ENCODE results near the gene COP1.

Gene COP1

DNA sequence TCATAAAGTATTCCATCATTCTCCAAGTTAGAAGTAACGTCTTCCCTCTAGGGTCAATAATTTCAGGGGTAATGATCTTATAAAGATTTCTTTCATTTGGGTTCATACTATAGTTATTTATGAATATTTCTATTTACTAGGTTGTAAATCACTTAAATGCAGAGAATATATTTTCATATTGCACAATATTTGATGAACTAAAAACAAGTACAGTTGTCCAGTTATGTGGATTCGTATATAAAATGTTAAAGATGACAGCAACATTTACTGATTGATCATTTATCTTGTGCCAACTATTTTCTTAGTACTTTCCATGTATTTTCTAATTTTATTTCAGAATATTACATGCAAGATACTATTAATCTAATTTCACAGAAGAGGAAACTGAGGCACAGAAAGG lies 243.3 kb downstream of the COP1 start:
- no peak for DNase-seq (ENCODE audit: low read depth)

GRCh38 chr1:175960169-175960568 lies 246.9 kb downstream of the COP1 start:
- DNase-seq (ENCODE audit: low read depth), result no peak

DNA sequence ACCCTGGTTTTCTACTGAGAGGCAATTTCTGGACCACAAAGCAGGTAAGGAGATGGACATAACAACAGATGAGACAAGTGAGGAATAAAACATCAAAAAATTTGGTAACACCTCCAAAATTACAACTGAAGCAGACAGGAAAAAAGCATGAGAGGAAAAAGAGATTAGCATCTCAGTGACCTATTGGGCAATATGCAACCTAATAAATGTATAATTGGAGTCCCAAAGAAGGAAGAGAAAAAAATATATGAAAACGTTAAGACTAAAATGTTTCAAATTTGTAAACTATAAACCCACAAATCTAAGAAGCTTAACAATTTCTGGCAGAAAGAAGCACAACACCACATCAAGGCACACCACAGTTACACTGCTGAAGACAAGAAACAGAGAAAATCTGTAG lies 255.5 kb downstream of the COP1 start:
- DNase-seq (ENCODE audit: low read depth), result no peak

DNA sequence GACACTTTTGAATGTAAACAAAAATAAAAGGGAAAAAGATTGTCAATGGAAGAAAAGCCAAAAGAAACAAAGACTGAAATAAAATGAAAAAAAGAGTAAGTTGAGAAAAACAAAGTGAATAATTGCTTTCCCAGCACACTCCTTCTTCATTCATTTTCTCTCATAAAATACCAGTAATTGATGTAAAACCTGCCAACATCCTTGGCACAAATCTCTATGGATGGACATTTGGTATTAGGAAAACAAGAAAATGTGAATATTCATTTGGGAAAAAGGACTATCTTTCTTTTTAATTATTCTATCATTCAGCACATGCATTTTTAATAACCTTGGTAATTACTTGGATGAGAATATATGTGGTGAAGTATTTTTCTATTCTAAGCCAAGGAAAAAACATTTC lies 259.3 kb downstream of the COP1 start:
- DNase-seq (ENCODE audit: low read depth), result no peak

DNA sequence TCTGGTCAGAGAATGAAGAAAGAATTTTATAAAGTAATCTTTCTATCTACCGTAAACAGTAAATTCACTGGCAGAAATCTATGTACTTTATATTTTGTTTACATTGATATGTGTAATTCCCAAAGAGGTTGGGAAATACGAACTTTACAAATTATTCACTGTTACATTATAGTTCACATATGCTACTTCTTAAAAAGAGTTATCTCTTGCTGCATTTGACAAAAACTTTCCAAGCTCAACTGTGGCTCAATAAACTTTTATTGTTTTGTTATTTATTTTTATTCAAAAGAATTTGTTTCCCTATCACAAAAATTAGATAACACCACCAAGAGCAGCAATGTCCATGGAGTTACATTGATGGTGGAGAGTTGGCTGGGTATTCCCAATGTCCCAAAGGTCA lies 262.5 kb downstream of the COP1 start:
- DNase-seq (ENCODE audit: low read depth), result no peak

DNA sequence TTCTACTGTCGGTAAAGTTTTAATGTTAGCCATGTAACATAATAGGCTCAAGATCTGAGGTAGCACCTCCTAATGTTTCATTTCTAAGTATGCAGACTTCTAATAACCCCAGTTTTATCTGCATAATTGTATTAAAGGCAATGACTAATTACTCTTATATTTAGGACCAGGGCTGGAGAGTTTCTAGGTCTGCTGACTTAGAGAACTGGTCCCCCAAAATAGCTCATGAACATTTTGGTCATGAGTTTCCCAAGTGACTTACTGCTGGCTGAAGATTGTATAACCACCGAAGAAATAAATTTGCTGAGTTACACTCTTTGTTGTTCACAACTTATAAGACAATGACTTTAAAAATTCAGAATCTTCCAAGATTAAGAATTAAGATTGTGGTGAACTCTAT lies 265.9 kb downstream of the COP1 start:
- no peak for DNase-seq (ENCODE audit: low read depth)

DNA sequence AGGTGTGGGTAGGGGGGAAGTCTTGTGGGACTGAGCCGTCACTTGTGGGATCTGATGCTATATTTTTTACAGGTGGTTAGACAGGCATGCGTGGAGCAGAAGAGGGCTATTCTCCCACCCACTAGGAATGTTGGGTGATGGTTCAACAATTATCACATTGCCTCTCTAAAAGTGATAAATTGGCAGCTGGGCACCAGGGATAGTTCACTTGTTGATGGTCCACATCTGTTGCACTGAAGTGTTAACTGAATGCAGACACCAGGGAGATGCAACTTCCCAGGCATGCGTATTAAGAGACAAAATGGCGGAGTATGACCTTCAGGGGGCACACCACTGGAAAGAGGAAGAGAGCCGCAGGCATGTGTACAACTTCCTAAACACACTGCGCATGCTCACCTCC lies 270.4 kb downstream of the COP1 start:
- no peak for DNase-seq (ENCODE audit: low read depth)

GRCh38 chr1:175935566-175936115 lies 271.4 kb downstream of the COP1 start:
- DNase-seq (ENCODE audit: low read depth), result no peak

- no peak for DNase-seq (ENCODE audit: low read depth)
Observed at GRCh38 chr1:175935166-175935565, 271.9 kb downstream of the COP1 start.

GRCh38 chr1:175933801-175934200 lies 273.3 kb downstream of the COP1 start:
- no peak for DNase-seq (ENCODE audit: low read depth)

GRCh38 chr1:175927944-175928343 lies 279.1 kb downstream of the COP1 start:
- DNase-seq (ENCODE audit: low read depth), result no peak

- DNase-seq (ENCODE audit: low read depth), result no peak
Observed at GRCh38 chr1:175922254-175922881, 284.7 kb downstream of the COP1 start.

DNA sequence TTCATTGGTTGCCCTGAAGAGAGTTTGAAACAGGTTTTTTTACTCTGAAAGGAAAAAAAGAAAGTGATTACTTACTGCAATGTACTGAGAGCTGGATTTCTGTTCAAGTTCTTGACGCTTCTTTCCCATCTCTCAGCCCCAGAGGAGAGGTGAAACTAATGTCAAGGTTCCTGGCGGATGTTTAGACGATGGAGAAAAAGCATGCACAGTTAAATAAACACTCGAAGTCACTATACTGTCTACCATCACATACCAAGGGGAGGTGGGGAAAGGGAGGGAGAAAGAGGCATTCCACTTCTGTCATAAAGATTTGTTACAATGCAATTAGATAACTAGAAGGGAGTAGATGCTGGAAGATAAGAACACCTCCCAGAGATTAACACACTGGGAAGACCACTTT lies 286.7 kb downstream of the COP1 start:
- no peak for DNase-seq (ENCODE audit: low read depth)

DNA sequence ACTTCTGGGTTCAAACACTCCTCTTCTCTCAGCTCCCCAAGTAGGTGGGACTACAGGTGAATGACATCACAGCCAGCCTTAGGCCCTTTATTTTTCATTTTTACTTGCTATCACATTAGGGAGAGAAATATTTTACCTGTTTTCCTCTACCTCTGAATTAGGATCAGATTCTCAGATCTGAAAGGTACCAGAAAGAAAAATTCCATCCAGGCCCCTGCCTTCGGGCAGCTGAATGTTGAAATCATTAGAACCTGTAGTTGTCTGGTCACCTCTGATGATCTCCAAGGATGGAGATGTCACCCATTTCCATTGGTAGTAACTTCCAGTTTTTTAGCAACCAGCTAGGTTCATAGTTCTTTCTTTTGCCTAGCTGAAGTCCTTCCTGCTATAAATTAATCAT lies 288.1 kb downstream of the COP1 start:
- no peak for DNase-seq (ENCODE audit: low read depth)

GRCh38 chr1:175918364-175918801 lies 288.7 kb downstream of the COP1 start:
- DNase-seq (ENCODE audit: low read depth), result no peak

- no peak for DNase-seq (ENCODE audit: low read depth)
Observed at GRCh38 chr1:175914115-175914514, 293.0 kb downstream of the COP1 start.

DNA sequence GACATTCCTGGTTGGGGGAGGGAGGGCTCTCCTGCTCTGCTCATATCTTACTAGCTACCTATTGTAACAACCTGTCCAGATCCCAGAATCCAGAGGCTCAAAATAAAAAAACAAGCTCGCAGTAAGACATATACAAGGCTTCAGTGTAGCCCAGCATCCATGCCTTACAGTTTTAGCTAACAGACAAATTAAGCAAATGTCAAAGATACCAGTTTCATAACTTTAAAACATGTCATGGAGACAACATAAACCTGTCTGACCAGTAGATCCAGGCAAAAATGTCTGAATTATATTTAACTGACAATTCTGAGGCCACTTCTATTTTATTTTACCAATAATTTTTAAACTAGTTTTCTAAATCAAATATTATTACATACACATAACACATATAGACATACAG lies 295.9 kb downstream of the COP1 start:
- DNase-seq (ENCODE audit: low read depth), result no peak

GRCh38 chr1:175906370-175906769 lies 300.7 kb downstream of the COP1 start:
- DNase-seq (ENCODE audit: low read depth), result no peak

- no peak for DNase-seq (ENCODE audit: low read depth)
Observed at GRCh38 chr1:175904808-175905207, 302.3 kb downstream of the COP1 start.

DNA sequence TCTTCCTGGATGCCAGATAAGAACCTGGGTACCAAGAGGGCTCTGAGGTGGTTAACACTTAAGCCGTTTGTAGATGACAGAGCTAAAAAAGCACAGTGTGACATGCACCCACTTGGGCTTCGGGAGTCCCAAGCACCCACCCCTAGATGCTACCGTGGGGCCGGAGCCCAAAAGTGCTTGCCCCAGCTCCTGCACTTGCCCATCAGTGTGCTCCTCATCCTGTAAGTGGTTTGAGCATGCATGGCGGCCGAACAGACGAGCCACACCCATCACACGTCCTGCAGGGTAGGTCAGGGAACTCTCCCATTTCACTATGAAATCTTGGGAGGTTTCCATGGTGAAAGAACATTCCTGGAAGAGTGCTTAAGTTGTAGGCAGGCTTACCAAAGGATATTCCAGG lies 304.8 kb downstream of the COP1 start:
- no peak for DNase-seq (ENCODE audit: low read depth)

DNA sequence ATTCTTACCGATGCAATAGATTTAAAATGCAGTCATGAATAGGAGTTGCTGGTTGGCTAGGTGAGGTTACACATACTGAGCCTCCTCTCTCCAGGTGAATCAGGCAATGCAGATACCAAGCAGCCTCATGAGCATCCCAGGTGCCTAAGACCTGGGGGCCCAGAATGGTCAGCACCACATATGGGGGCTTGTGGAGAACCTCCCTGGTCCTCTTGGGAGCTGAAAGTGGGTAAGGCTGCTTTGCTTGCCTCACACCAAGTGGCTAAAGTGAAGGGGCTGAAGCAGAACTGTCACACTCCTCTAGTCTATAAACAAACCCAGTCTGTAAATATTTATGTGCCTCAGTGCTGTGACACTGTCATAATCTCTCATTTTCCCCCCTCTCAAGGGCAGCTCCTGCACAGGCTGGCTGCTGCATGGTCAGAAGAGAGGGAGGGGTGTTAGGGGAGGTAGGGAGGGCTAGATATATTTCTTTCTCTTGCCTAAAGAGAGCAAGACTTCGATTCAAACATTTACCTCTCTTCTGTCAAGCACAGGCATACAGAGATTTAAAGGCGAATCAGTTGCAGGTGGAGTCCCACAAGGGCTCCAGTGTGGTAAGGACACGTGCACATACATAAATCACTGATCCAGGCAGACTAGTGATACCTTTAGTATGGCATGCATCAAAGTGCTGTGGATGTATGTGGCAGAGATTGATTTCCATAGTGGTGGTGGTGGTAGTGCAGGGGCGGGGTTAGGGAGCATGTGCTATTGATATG lies 305.8 kb downstream of the COP1 start:
- DNase-seq (ENCODE audit: low read depth), result no peak

GRCh38 chr1:175900171-175900570 lies 306.9 kb downstream of the COP1 start:
- DNase-seq (ENCODE audit: low read depth), result no peak

GRCh38 chr1:175895966-175896365 lies 311.1 kb downstream of the COP1 start:
- DNase-seq (ENCODE audit: low read depth), result no peak
